Measurements from ENCODE around the gene KSR1. TPM values are rescaled to one million over a fixed set of nuclear protein-coding genes. Genes with fewer than 3 reads are reported as not detected.
A peak's percentile ranks its signal among the peaks of the same experiment; 100 is the strongest.

The KSR1 gene
- total RNA-seq, 2 experiments from 2014 or later = 53.9 to 58.2 TPM

DNA sequence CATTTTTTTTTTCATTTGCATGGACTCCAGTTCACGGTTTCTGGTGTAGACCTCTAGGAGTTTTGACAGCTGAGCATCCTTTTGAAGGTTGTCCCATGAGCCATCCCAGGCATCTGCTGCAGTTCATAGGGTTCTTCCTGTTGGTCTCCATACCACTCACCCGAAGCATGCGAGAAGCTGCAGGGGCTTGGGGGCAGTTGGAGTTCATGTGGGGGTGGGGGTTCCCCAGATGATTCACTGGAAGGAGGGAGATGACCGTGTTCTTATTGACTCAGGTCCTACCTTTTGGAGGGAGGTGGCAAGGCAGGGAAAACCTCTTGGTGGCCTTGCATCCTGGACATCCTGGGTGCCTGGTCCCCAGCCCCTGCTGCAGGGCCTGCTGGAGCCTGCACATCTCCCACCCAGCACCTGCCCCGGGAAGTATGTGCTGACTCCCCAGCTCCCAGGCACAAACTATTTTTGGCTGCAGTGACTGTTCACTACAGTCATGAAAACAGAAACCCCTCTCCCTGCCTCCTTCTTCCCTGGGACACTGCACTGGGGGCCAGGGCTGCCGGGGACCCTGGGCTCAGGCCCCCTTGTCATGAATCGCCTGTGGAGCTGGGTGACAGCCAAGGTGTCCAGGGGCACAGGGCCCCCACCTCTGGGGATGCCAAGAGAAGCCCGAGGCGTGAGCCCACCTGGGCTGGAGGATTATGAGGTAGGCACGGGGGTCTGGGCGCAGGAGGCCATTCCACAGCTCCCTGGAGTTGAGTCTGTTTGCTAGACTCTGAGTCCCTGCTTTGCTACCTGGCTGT is 109.8 kb downstream of the KSR1 start:
- TF ChIP-seq, protein P1, sequence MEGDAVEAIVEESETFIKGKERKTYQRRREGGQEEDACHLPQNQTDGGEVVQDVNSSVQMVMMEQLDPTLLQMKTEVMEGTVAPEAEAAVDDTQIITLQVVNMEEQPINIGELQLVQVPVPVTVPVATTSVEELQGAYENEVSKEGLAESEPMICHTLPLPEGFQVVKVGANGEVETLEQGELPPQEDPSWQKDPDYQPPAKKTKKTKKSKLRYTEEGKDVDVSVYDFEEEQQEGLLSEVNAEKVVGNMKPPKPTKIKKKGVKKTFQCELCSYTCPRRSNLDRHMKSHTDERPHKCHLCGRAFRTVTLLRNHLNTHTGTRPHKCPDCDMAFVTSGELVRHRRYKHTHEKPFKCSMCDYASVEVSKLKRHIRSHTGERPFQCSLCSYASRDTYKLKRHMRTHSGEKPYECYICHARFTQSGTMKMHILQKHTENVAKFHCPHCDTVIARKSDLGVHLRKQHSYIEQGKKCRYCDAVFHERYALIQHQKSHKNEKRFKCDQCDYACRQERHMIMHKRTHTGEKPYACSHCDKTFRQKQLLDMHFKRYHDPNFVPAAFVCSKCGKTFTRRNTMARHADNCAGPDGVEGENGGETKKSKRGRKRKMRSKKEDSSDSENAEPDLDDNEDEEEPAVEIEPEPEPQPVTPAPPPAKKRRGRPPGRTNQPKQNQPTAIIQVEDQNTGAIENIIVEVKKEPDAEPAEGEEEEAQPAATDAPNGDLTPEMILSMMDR (IDR thresholded peaks at IDR 0.05) = no peak
- ATAC-seq (peak; percentile 72), DNase-seq (peak; percentile 86)
- ChIA-PET POLR2A (interaction anchor here (0.6 to 9.1 kb wide), 6 partner anchors 12 to 110 kb away, joined by 3 to 43 read pairs (median 4); partner anchors contain the start of gene KSR1), CTCF (interaction anchor here (0.9 to 9.3 kb wide), 7 partner anchors 9 to 110 kb away, joined by 3 to 96 read pairs (median 4); partner anchors contain the start of gene KSR1)
- Mint-ChIP-seq H3K27ac (peak overlapping the region; percentile 81), H3K27me3 (no peaks in the 10 kb centered on the region), H3K4me1 (ENCODE audit: low read depth) (peaks cover 58% of the 10 kb centered on the region), H3K36me3 (ENCODE audit: low read depth) (peaks cover 19% of the 10 kb centered on the region), H3K9me3 (no peaks in the 10 kb centered on the region), H3K4me3 (no peak overlapping the region)
- intact Hi-C loops (cut with micrococcal nuclease) = no loop called here

DNA sequence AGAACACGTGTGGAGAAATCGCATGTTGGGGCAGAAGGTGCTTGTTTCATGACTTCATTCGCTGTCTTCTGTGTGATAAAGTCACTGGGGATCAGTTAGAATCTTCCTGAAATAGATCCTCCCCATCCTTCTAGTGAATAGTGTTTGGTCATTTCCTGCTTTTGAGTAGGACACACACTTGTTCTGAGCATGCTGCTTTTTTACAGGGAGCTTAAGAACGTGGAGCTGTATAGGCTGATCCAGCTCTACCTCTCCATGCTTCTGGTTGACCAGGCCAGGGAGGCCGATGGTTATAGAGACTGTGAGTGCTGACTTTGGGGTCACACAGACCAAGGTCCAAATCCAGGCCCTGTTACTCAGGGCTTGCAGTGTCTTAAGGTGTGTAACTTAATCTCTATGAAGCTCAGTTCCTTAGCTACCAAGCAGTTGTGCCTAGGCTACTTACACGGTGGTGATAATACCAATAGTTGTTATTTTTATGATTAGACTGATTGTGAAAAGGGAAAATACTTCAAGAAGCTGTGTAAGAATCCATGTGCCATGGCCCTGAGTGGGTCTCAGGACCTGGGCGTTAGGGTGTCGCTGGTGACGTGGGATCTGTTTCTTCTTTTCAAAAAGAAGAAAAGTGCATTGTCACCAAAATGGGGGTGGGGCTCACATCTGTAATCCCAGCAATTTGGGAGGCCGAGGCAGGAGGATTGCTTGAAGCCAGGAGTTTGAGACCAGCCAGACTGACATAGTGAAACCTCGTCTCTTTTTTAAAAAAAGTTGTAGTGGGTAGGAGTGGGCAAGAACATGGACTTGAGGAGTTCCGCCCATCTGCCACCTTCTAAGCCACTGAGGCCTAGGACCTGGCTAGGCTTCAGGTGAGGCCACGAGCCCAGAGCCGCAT is 110.7 kb downstream of the KSR1 start:
- Mint-ChIP-seq H3K36me3 (ENCODE audit: low read depth) (peaks cover 19% of the 10 kb centered on the region), H3K9me3 (no peaks in the 10 kb centered on the region), H3K4me3 (no peak overlapping the region), H3K27ac (peak overlapping the region; percentile 57), H3K4me1 (ENCODE audit: low read depth) (peaks cover 65% of the 10 kb centered on the region), H3K27me3 (no peaks in the 10 kb centered on the region)
- ChIA-PET CTCF (interaction anchor here (0.9 to 9.3 kb wide), 7 partner anchors 8 to 111 kb away, joined by 3 to 96 read pairs (median 4); partner anchors contain the start of gene KSR1), POLR2A (interaction anchor here (0.8 to 9.1 kb wide), 4 partner anchors 12 to 111 kb away, joined by 3 to 43 read pairs (median 6); no protein-coding TSS in a partner anchor)
- no peak for ATAC-seq
- TF ChIP-seq, protein P1 (IDR thresholded peaks at IDR 0.05) = no peak
- intact Hi-C loops (cut with micrococcal nuclease) = no loop called here
- DNase-seq = no peak

DNA sequence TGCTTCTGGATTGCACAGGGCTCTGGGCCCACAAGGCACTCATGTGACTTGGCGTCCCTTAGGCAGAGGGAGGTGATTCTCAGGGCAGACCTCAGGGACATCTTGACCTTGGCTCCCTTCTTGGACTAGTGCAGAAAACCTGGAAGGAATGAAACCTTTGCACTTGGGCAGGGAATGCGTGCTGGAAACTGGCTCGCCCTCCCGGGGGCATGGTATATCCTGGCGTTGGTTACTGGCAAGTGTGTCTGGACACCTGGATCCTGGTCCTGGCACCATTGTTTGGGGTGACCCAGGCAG is 111.3 kb downstream of the KSR1 start:
- Mint-ChIP-seq H3K4me3 (no peak overlapping the region), H3K9me3 (no peaks in the 10 kb centered on the region), H3K4me1 (ENCODE audit: low read depth) (peaks cover 71% of the 10 kb centered on the region), H3K27ac (no peak overlapping the region), H3K36me3 (ENCODE audit: low read depth) (peaks cover 19% of the 10 kb centered on the region), H3K27me3 (no peaks in the 10 kb centered on the region)
- DNase-seq (no peak), ATAC-seq (no peak)
- intact Hi-C loops (cut with micrococcal nuclease) = no loop called here
- ChIA-PET CTCF (interaction anchor here (1.6 to 9.3 kb wide), 4 partner anchors 22 to 100 kb away, joined by 3 to 96 read pairs (median 20); no protein-coding TSS in a partner anchor), POLR2A (interaction anchor here (1.6 to 9.1 kb wide), 2 partner anchors 22 to 96 kb away, joined by 6 to 43 read pairs; no protein-coding TSS in a partner anchor)
- TF ChIP-seq, protein P1 (IDR thresholded peaks at IDR 0.05) = no peak

DNA sequence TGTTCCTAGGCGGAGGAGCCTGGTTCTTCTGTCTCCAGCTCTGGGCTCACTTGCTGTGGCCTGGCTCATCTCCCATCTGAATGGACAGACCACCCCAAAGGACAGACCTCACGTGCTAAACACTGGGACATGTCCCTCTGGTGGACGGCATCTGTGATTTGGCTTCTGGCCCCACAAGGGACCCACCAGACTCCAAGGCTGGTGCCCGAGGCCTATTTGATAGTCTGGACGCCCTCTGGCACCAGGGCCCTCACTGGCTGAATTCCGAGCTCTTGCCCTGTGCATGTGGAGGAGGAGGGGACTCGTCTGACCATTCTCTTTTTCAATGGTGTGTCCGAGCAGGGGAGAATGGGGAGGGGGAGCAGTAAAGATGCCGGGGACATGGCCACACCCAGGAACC is 112.0 kb downstream of the KSR1 start:
- CTCF ChIA-PET = interaction anchor here (0.9 to 9.3 kb wide), 9 partner anchors 8 to 183 kb away, joined by 3 to 96 read pairs (median 5); no protein-coding TSS in a partner anchor
- no peak for DNase-seq
- POLR2A ChIA-PET = interaction anchor here (0.9 to 1.6 kb wide), 3 partner anchors 24 to 272 kb away, joined by 3 to 6 read pairs (median 4); no protein-coding TSS in a partner anchor
- intact Hi-C loops (cut with micrococcal nuclease) = no loop called here
- ATAC-seq = no peak
- no peaks in the 10 kb centered on the region for H3K27me3 Mint-ChIP-seq
- H3K4me3 Mint-ChIP-seq = no peak overlapping the region
- peak overlapping the region; percentile 59 for H3K27ac Mint-ChIP-seq
- no peaks in the 10 kb centered on the region for H3K9me3 Mint-ChIP-seq
- peaks cover 74% of the 10 kb centered on the region for H3K4me1 Mint-ChIP-seq (ENCODE audit: low read depth)
- TF ChIP-seq, protein P1 (IDR thresholded peaks at IDR 0.05) = no peak
- peaks cover 17% of the 10 kb centered on the region for H3K36me3 Mint-ChIP-seq (ENCODE audit: low read depth)
